ENCODE results near the gene RETREG3. TPM values are rescaled to one million over a fixed set of nuclear protein-coding genes. Genes with fewer than 3 reads are reported as not detected.
A peak's percentile ranks its signal among the peaks of the same experiment; 100 is the strongest.

RETREG3 gene
- total and polyA plus RNA-seq, 9 of the 15 experiments (the other 6 are each of a cell fraction or from before 2014, with no cell fraction given), result 4.1 to 39.0 (median 16.9) TPM

DNA sequence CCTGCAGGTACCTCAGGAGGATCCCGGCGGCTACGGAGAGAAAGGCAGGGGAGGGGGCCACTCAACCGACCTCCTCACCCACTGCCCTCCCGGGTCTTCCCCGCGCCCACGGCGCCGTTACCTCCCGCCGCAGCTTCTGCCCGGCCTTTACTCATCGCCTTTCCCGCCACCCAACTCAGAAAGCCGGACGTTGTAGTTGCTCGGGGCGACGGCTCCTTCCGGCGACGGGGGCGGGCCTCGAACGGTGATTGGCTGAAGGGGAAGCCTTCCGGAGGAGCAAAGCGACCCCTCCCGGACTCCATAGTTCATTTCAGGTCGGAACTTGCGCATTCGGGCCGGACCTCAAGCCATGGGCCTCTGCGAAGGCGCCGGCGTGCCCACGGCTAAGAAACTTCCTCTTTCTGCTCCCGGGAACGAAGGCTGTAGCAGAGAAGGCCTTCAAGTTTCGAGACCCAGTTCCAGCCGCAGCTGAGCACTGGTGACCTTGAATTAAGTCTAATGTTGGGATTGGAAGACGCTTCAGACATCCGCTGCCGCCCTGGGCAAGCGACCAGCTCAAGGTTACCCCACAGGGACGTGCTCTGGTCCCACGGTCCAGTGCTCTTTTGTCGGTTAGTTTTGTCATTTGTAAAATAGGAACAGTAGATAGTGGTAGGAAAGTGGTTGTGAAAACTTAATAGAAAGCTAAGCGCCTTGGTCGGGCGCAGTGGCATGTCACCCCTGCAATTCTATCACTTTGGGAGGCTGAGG, 31.5 kb downstream of the RETREG3 start, which contains the start of gene PSMC3IP:
PSMC3IP (minus strand) TSS at position 198 of the 750 bp plus-strand sequence; CDS start at position 155, 43 bp downstream.
- Histone ChIP-seq H3K4me2 (ENCODE audit: insufficient read depth, low read length) (peak within 1 kb of the TSS; percentile 86), H3K36me3 (ENCODE audit: control insufficient read depth, insufficient read depth, low read length) (peaks cover 72% of the 10 kb centered on the region), H3K4me1 (replicated peaks in 1 of 2; ENCODE audit: control insufficient read depth in 2 of 2, insufficient read depth in 2 of 2, low read length in 2 of 2) (peaks cover 23 to 34% of the 10 kb centered on the region in 2 experiments), H3K9me1 (ENCODE audit: control insufficient read depth, insufficient read depth, low read length) (no peaks in the 10 kb centered on the region), H3K4me3 (peak within 1 kb of the TSS; percentile 70), H3K9me3 (replicated peaks; ENCODE audit: control insufficient read depth, insufficient read depth, low read depth, low read length) (no peaks in the 10 kb centered on the region), H3K79me2 (ENCODE audit: control insufficient read depth, insufficient read depth, low read length) (peaks cover 58% of the 10 kb centered on the region), H2AFZ (ENCODE audit: low read depth, low read length) (peak within 1 kb of the TSS; percentile 87), H3K27ac (ENCODE audit: extremely low read depth, low read depth, low read length) (peak within 1 kb of the TSS; percentile 94), H3K9ac (ENCODE audit: insufficient read depth in 1 of 2, low read depth in 2 of 2, low read length in 2 of 2) (peak within 1 kb of the TSS; percentile 96 to 100), H3K27me3 (ENCODE audit: control insufficient read depth in 2 of 2, insufficient read depth in 2 of 2, low read length in 2 of 2) (no peaks in the 10 kb centered on the region), H4K20me1 (replicated peaks; ENCODE audit: control insufficient read depth, insufficient read depth, low read length) (no peaks in the 10 kb centered on the region; the same call in 1 of the 2 replicates)
- under 1% methylated on average over 51 of the region's 52 CpGs for WGBS (ENCODE audit: insufficient coverage, low coverage, missing lambda C conversion rate)
- DNase-seq (ENCODE audit: extremely low read depth in 1 of 4, low spot score in 3 of 4), result peak; percentile 97 to 98 (median 98)
- POLR2A ChIA-PET, result interaction anchor here (0.6 to 5.7 kb wide), 22 partner anchors 10 to 420 kb away, joined by 3 to 58 read pairs (median 4); partner anchors contain the start of genes MLX, RETREG3, RPL27 and TUBG1
- in situ Hi-C loops (cut with MboI), result no loop called here
- CTCF ChIA-PET (ENCODE audit: low intra/inter-chr PET ratio), result interaction anchor here (0.6 to 1.2 kb wide), 6 partner anchors 32 to 403 kb away, joined by 3 to 6 read pairs (median 4); partner anchors contain the start of genes RETREG3 and TUBG1
- TSS peak; percentile 81 for BruUV-seq (replicated peaks)
- FAIRE-seq, result no peak
- intact Hi-C loops (cut with micrococcal nuclease), result loop anchor here (1.0 to 5.0 kb wide), 5 partner anchors 99 to 352 kb away; partner anchors contain the start of genes BECN1, PLEKHH3 and RAMP2
- ATAC-seq, result peak; percentile 91
- TF ChIP-seq PHB (CRISPR knock-in tag; IDR thresholded peaks at IDR 0.05) (no peak), DPF2 (IDR thresholded peaks at IDR 0.05) (no peak), KHSRP (IDR thresholded peaks at IDR 0.05) (no peak), ARHGAP35 (IDR thresholded peaks at IDR 0.05; ENCODE audit: partially characterized antibody) (no peak), XRCC5 (IDR thresholded peaks at IDR 0.05; ENCODE audit: low read depth, low read length) (peak; percentile 86), NBN (IDR thresholded peaks at IDR 0.05; ENCODE audit: low read depth) (no peak), ASH1L (IDR thresholded peaks at IDR 0.05; ENCODE audit: borderline replicate concordance, low read depth, partially characterized antibody) (no peak), E2F5 (CRISPR knock-in tag; IDR thresholded peaks at IDR 0.05) (no peak), SMARCB1 (IDR thresholded peaks at IDR 0.05; ENCODE audit: insufficient read length, low read depth) (no peak), MYBL2 (IDR thresholded peaks at IDR 0.05; ENCODE audit: low read depth) (no peak), MYBL2 (CRISPR knock-in tag; IDR thresholded peaks at IDR 0.05; ENCODE audit: borderline replicate concordance) (no peak)
- TF ChIP-seq, protein P1, sequence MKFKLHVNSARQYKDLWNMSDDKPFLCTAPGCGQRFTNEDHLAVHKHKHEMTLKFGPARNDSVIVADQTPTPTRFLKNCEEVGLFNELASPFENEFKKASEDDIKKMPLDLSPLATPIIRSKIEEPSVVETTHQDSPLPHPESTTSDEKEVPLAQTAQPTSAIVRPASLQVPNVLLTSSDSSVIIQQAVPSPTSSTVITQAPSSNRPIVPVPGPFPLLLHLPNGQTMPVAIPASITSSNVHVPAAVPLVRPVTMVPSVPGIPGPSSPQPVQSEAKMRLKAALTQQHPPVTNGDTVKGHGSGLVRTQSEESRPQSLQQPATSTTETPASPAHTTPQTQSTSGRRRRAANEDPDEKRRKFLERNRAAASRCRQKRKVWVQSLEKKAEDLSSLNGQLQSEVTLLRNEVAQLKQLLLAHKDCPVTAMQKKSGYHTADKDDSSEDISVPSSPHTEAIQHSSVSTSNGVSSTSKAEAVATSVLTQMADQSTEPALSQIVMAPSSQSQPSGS (CRISPR knock-in tag; IDR thresholded peaks at IDR 0.05), result no peak
- TF ChIP-seq, protein P2, sequence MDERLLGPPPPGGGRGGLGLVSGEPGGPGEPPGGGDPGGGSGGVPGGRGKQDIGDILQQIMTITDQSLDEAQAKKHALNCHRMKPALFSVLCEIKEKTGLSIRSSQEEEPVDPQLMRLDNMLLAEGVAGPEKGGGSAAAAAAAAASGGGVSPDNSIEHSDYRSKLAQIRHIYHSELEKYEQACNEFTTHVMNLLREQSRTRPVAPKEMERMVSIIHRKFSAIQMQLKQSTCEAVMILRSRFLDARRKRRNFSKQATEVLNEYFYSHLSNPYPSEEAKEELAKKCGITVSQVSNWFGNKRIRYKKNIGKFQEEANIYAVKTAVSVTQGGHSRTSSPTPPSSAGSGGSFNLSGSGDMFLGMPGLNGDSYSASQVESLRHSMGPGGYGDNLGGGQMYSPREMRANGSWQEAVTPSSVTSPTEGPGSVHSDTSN (CRISPR knock-in tag; IDR thresholded peaks at IDR 0.05; ENCODE audit: low read depth), result no peak
- TF ChIP-seq, protein P2 (tag; conservative IDR thresholded peaks at IDR 0.05; ENCODE audit: low read depth), result 0 out of 2 replicates have a peak, but pooled peaks have one; percentile 6
- TF ChIP-seq, protein P3, sequence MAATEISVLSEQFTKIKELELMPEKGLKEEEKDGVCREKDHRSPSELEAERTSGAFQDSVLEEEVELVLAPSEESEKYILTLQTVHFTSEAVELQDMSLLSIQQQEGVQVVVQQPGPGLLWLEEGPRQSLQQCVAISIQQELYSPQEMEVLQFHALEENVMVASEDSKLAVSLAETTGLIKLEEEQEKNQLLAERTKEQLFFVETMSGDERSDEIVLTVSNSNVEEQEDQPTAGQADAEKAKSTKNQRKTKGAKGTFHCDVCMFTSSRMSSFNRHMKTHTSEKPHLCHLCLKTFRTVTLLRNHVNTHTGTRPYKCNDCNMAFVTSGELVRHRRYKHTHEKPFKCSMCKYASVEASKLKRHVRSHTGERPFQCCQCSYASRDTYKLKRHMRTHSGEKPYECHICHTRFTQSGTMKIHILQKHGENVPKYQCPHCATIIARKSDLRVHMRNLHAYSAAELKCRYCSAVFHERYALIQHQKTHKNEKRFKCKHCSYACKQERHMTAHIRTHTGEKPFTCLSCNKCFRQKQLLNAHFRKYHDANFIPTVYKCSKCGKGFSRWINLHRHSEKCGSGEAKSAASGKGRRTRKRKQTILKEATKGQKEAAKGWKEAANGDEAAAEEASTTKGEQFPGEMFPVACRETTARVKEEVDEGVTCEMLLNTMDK (IDR thresholded peaks at IDR 0.05; ENCODE audit: borderline replicate concordance, insufficient read depth, low read depth, low read length, poor library complexity, severe bottlenecking), result peak; percentile 63
